GM23248 (cell line): ENCODE data around the gene GTPBP1.

Experiments
- EZH2 ChIP-seq: fragments of 200-600 bp; sonication (generic); IDR thresholded peaks from 2 replicates; pipeline ENCODE4 v1.6.1; 2018; ENCODE audit warnings: antibody characterized with exemption, mild to moderate bottlenecking; ENCODE audit not compliant: insufficient read depth, poor library complexity, severe bottlenecking
- EZH2phosphoT487 ChIP-seq: fragments of 200-600 bp; sonication (generic); IDR thresholded peaks from 2 replicates; pipeline ENCODE4 v1.6.1; 2018; ENCODE audit warnings: antibody characterized with exemption, moderate library complexity, mild to moderate bottlenecking, low read depth; ENCODE audit not compliant: insufficient read depth

GRCh38 chr22:38741576-38741975 is 35.8 kb downstream of the GTPBP1 start:
- TF ChIP-seq EZH2 (no peak), EZH2phosphoT487 (no peak)
